NT2/D1 (cell line): Measurements from ENCODE around the gene GTF3C5.

Experiments used
- DNase-seq: peaks from one replicate; pipeline ENCODE4 v3.0.0-alpha.2; 2011; ENCODE audit warnings: low read depth, low spot score
- H3K27me3 ChIP-seq: 2 replicates; pipeline ENCODE4 v1.6.0; 2011; ENCODE audit warnings: mild to moderate bottlenecking; ENCODE audit not compliant: insufficient read length, insufficient read depth
- H3K36me3 ChIP-seq: 2 replicates; pipeline ENCODE4 v1.6.1; 2011; ENCODE audit warnings: mild to moderate bottlenecking, low read length, mixed read lengths; ENCODE audit not compliant: insufficient read depth, insufficient read length
- H3K4me1 ChIP-seq: 2 replicates; pipeline ENCODE4 v1.5.1; 2011; ENCODE audit not compliant: insufficient read depth, insufficient read length
- H3K4me3 ChIP-seq: 2 replicates; pipeline ENCODE4 v1.5.1; 2011; ENCODE audit warnings: low read depth; ENCODE audit not compliant: insufficient read length
- H3K9ac ChIP-seq: 2 replicates; pipeline ENCODE4 v1.6.0; 2011; ENCODE audit warnings: low read depth; ENCODE audit not compliant: insufficient read length
- H3K9me3 ChIP-seq: 2 replicates; pipeline ENCODE4 v1.5.1; 2011; ENCODE audit warnings: mild to moderate bottlenecking, low read length; ENCODE audit not compliant: insufficient read depth
- SUZ12 ChIP-seq: IDR thresholded peaks from 2 replicates; pipeline ENCODE4 v1.6.1; 2011; ENCODE audit not compliant: insufficient read length, insufficient read depth; ENCODE audit errors: extremely low read depth
- YY1 ChIP-seq: IDR thresholded peaks from 2 replicates; pipeline ENCODE4 v1.6.1; 2011; ENCODE audit not compliant: insufficient read length, insufficient read depth
- ZNF274 ChIP-seq: IDR thresholded peaks from 2 replicates; pipeline ENCODE4 v1.6.1; 2011; ENCODE audit warnings: mild to moderate bottlenecking, low read depth, low read length

The GTF3C5 gene

GRCh38 chr9:133094842-133095393 is 64.1 kb downstream of the GTF3C5 start:
- TF ChIP-seq YY1 = no peak
- Histone ChIP-seq H3K4me1 (no peaks in the 10 kb centered on the region), H3K27me3 (no peaks in the 10 kb centered on the region), H3K36me3 (peaks cover 32% of the 10 kb centered on the region), H3K9ac (no peak overlapping the region), H3K9me3 (peaks cover 10% of the 10 kb centered on the region), H3K4me3 (no peak overlapping the region)
- DNase-seq = no peak

- Histone ChIP-seq H3K9ac (no peak overlapping the region), H3K4me1 (peaks cover 3% of the 10 kb centered on the region), H3K36me3 (peaks cover 65% of the 10 kb centered on the region), H3K4me3 (no peak overlapping the region), H3K27me3 (no peaks in the 10 kb centered on the region), H3K9me3 (peaks cover 10% of the 10 kb centered on the region)
- TF ChIP-seq SUZ12 (no peak), ZNF274 (no peak), YY1 (no peak)
- DNase-seq = no peak
Measured at GRCh38 chr9:133098104-133098754, 67.4 kb downstream of the GTF3C5 start.

- DNase-seq = no peak
- peaks cover 6% of the 10 kb centered on the region for H3K4me1 ChIP-seq
- no peak overlapping the region for H3K4me3 ChIP-seq
- TF ChIP-seq YY1 (no peak), SUZ12 (no peak), ZNF274 (no peak)
- no peak overlapping the region for H3K9ac ChIP-seq
- no peaks in the 10 kb centered on the region for H3K27me3 ChIP-seq
- H3K9me3 ChIP-seq = peaks cover 10% of the 10 kb centered on the region
- peaks cover 71% of the 10 kb centered on the region for H3K36me3 ChIP-seq
Measured at GRCh38 chr9:133098871-133099270, 68.1 kb downstream of the GTF3C5 start.

GRCh38 chr9:133099726-133100505 is 69.1 kb downstream of the GTF3C5 start:
- Histone ChIP-seq H3K36me3 (peaks cover 80% of the 10 kb centered on the region), H3K9ac (no peak overlapping the region), H3K4me3 (no peak overlapping the region), H3K27me3 (no peaks in the 10 kb centered on the region), H3K9me3 (peaks cover 10% of the 10 kb centered on the region), H3K4me1 (peaks cover 6% of the 10 kb centered on the region)
- no peak for TF ChIP-seq SUZ12
- no peak for TF ChIP-seq ZNF274
- no peak for TF ChIP-seq YY1
- DNase-seq = no peak

GRCh38 chr9:133100506-133101355 is 69.9 kb downstream of the GTF3C5 start:
- Histone ChIP-seq H3K4me1 (peaks cover 9% of the 10 kb centered on the region), H3K9ac (no peak overlapping the region), H3K36me3 (peaks cover 84% of the 10 kb centered on the region), H3K4me3 (no peak overlapping the region), H3K9me3 (peaks cover 8% of the 10 kb centered on the region), H3K27me3 (no peaks in the 10 kb centered on the region)
- TF ChIP-seq SUZ12 (no peak), YY1 (no peak), ZNF274 (no peak)
- no peak for DNase-seq

- peaks cover 90% of the 10 kb centered on the region for H3K36me3 ChIP-seq
- TF ChIP-seq YY1 (no peak), ZNF274 (no peak), SUZ12 (no peak)
Measured at GRCh38 chr9:133101356-133102189, 70.8 kb downstream of the GTF3C5 start.

More at GRCh38 chr9:133101356-133102189, 70.8 kb downstream of the GTF3C5 start:
- Histone ChIP-seq H3K9me3 (no peaks in the 10 kb centered on the region), H3K9ac (no peak overlapping the region), H3K4me3 (no peak overlapping the region), H3K4me1 (peaks cover 15% of the 10 kb centered on the region), H3K27me3 (no peaks in the 10 kb centered on the region)
- DNase-seq = no peak
